Smooth muscle cell (in vitro differentiated cells): ENCODE data around the gene CCDC87. TPM values are rescaled to one million over a fixed set of nuclear protein-coding genes. Genes with fewer than 3 reads are reported as not detected.

ENCODE experiments used
- DNase-seq: peaks from one replicate; lab custom pipeline; 2025; ENCODE audit not compliant: unreplicated experiment; lab: John Stamatoyannopoulos, UW
- H2AFZ ChIP-seq: fragments of 200-600 bp; sonication (generic); 2 replicates; pipeline ENCODE4 v1.6.0; 2016; ENCODE audit warnings: antibody characterized with exemption, low read depth, mild to moderate bottlenecking
- H3F3A ChIP-seq: fragments of 200-600 bp; sonication (generic); 2 replicates; pipeline ENCODE4 v1.6.0; 2017; ENCODE audit warnings: antibody characterized with exemption, low read depth
- H3K27ac ChIP-seq: fragments of 200-600 bp; sonication (generic); 2 replicates; pipeline ENCODE4 v1.5.1; 2016; ENCODE audit warnings: low read depth, mild to moderate bottlenecking
- H3K27me3 ChIP-seq: fragments of 200-600 bp; sonication (generic); 2 replicates; pipeline ENCODE4 v1.6.1; 2016; ENCODE audit warnings: low read depth, mild to moderate bottlenecking
- H3K36me3 ChIP-seq: fragments of 200-600 bp; sonication (generic); 2 replicates; pipeline ENCODE4 v1.5.1; 2016; ENCODE audit warnings: low read depth
- H3K4me1 ChIP-seq: fragments of 200-600 bp; sonication (generic); 2 replicates; pipeline ENCODE4 v1.5.1; 2016; ENCODE audit warnings: low read depth
- H3K4me2 ChIP-seq: fragments of 200-600 bp; sonication (generic); 2 replicates; pipeline ENCODE4 v1.6.0; 2016; ENCODE audit warnings: mild to moderate bottlenecking
- H3K4me3 ChIP-seq: fragments of 200-600 bp; sonication (generic); 2 replicates; pipeline ENCODE4 v1.5.1; 2016; ENCODE audit warnings: mild to moderate bottlenecking
- H3K79me2 ChIP-seq: fragments of 200-600 bp; sonication (generic); 2 replicates; pipeline ENCODE4 v1.6.0; 2016; ENCODE audit warnings: low read depth, mild to moderate bottlenecking
- H3K9ac ChIP-seq: fragments of 200-600 bp; sonication (generic); 2 replicates; pipeline ENCODE4 v1.6.0; 2016; ENCODE audit warnings: low read depth
- H3K9me3 ChIP-seq: fragments of 200-600 bp; sonication (generic); replicated peaks from 2 replicates; pipeline ENCODE4 v1.5.1; 2016; ENCODE audit warnings: low read depth
- H4K20me1 ChIP-seq: fragments of 200-600 bp; sonication (generic); 2 replicates; pipeline ENCODE4 v1.6.0; 2016; ENCODE audit warnings: low read depth
- CTCF ChIP-seq: fragments of 200-600 bp; sonication (generic); IDR thresholded peaks from 2 replicates; pipeline ENCODE4 v1.5.1; 2017; ENCODE audit warnings: borderline replicate concordance, mild to moderate bottlenecking, antibody characterized with exemption; ENCODE audit not compliant: insufficient read depth, poor library complexity, severe bottlenecking
- WGBS: methylation state at CpG from one replicate; pipeline ENCODE4 v1.1.7; 2016; ENCODE audit warnings: low lambda C conversion rate; 5-methylcytosine and 5-hydroxymethylcytosine counted together
- polyA plus RNA-seq: library from polyadenylated mRNA; unstranded; fragments of >200 nt; fragmentation: Nextera tagmentation; extraction: Ambion mirVana; gene quantifications from 2 replicates; pipeline ENCODE4 v1.2.1, GENCODE V29; 2016
- total RNA-seq: library from RNA; depleted of rRNA; stranded (reverse); fragments of >200 nt; gene quantifications from 2 replicates; pipeline ENCODE4 v1.2.3, GENCODE V29; 2014

CCDC87 gene
- total and polyA plus RNA-seq, 2 experiments from 2014 or later, result 0.56 to 2.5 TPM

DNA sequence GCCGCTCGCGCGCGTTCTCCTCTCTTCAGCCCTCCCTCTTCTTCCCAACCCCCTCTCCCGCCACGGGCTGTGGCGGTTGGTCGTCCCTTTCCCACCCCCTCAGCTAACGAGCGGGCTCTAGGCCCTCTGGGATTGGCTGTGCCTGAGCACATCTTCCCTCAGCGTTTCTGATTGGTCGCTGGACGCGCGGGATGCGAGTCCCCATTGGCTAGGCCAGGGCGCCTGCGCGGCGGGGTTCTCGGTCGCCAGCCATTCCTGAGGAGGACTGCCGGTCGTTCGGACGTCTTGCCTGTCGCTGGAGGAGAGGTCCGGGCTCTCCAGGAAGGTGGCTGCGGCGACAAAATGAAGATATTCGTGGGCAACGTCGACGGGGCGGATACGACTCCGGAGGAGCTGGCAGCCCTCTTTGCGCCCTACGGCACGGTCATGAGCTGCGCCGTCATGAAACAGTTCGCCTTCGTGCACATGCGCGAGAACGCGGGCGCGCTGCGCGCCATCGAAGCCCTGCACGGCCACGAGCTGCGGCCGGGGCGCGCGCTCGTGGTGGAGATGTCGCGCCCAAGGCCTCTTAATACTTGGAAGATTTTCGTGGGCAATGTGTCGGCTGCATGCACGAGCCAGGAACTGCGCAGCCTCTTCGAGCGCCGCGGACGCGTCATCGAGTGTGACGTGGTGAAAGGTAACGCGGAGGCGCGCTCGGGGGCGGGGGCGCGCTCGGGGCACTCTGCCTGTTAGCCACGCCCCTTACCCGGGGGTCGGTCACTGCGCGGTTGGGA is 23.7 kb upstream of the CCDC87 start, which contains the start of gene RBM14:
Gene RBM14 (plus strand): TSS at position 252 of the 776 bp plus-strand sequence. CDS start 91 bp downstream, at position 343.
- under 1% methylated on average over 89 of the region's 90 CpGs for WGBS
- H3K27me3 ChIP-seq, result no peaks in the 10 kb centered on the region
- peak within 1 kb of the TSS; percentile 97 for H3K27ac ChIP-seq
- H3K9me3 ChIP-seq, result no peaks in the 10 kb centered on the region
- H2AFZ ChIP-seq, result peak within 1 kb of the TSS; percentile 54
- peak within 1 kb of the TSS; percentile 81 for H3K4me3 ChIP-seq
- H3K79me2 ChIP-seq, result peaks cover 49% of the 10 kb centered on the region
- DNase-seq, result peak; percentile 94
- H3K4me1 ChIP-seq, result peaks cover 35% of the 10 kb centered on the region
- H3K36me3 ChIP-seq, result no peaks in the 10 kb centered on the region
- peaks cover 48% of the 10 kb centered on the region for H4K20me1 ChIP-seq
- H3K9ac ChIP-seq, result peak within 1 kb of the TSS; percentile 96
- TF ChIP-seq CTCF, result no peak
- peak within 1 kb of the TSS; percentile 98 for H3K4me2 ChIP-seq
- H3F3A ChIP-seq, result peaks cover 31% of the 10 kb centered on the region

DNA sequence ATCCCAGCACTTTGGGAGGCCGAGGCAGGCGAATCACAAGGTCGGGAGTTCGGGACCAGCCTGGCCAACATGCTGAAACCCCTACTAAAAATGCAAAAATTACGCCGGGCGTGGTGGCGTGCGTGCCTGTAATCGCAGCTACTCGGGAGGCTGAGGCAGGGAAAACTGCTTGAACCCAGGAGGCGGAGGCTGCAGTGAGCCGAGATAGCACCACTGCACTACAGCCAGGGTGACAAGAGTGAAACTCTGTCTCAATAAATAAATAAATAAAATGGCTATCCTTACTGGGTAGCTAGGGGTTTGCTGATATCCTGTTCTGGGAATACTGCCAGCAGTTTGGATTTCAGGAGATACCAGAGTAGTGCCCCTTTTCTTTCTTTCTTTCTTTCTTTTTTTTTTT is 21.2 kb upstream of the CCDC87 start:
- Histone ChIP-seq H3K9ac (no peak overlapping the region), H3K4me3 (no peak overlapping the region), H3K4me1 (peaks cover 20% of the 10 kb centered on the region), H2AFZ (no peak overlapping the region), H3K4me2 (no peak overlapping the region), H3K9me3 (no peaks in the 10 kb centered on the region), H3K27ac (no peak overlapping the region), H3F3A (peaks cover 24% of the 10 kb centered on the region), H3K36me3 (no peaks in the 10 kb centered on the region), H4K20me1 (peaks cover 23% of the 10 kb centered on the region), H3K79me2 (peaks cover 25% of the 10 kb centered on the region), H3K27me3 (no peaks in the 10 kb centered on the region)
- DNase-seq, result no peak
- no peak for TF ChIP-seq CTCF
- 90% methylated on average over 13 of the region's 13 CpGs for WGBS

GRCh38 chr11:66612458-66612857 is 19.6 kb upstream of the CCDC87 start:
- peaks cover 7% of the 10 kb centered on the region for H3K4me1 ChIP-seq
- no peak overlapping the region for H3K4me3 ChIP-seq
- TF ChIP-seq CTCF, result no peak

More at GRCh38 chr11:66612458-66612857, 19.6 kb upstream of the CCDC87 start:
- Histone ChIP-seq H3K9me3 (no peaks in the 10 kb centered on the region), H3K9ac (no peak overlapping the region), H2AFZ (no peak overlapping the region), H4K20me1 (peaks cover 7% of the 10 kb centered on the region), H3F3A (peaks cover 10% of the 10 kb centered on the region), H3K79me2 (peaks cover 9% of the 10 kb centered on the region), H3K4me2 (no peak overlapping the region), H3K27ac (no peak overlapping the region), H3K27me3 (no peaks in the 10 kb centered on the region), H3K36me3 (no peaks in the 10 kb centered on the region)
- DNase-seq, result no peak
- 96% methylated on average over 1 of the region's 1 CpG for WGBS
